Right lobe of liver (tissue), 6 donors: ENCODE results near the gene HELZ2. TPM values are rescaled to one million over a fixed set of nuclear protein-coding genes. Genes with fewer than 3 reads are reported as not detected.

Experiments
- ATAC-seq, 4 donors: fragments of 200-7000 bp; cut with Tn5 transposase; one replicate each; pipeline ENCODE4 v1.9.1; 2020; ENCODE audit warnings: mild to moderate bottlenecking in 4 of 4, moderate library complexity in 4 of 4
- DNase-seq, 3 donors: peaks; one replicate each; pipeline ENCODE4 v3.0.0-alpha.2; 2020
- H3K27ac ChIP-seq, 3 donors: fragments of 200-600 bp; one replicate each; pipeline ENCODE4 v1.8.0; 2022
- H3K27me3 ChIP-seq, 2 donors: fragments of 200-600 bp; one replicate each; pipeline ENCODE4 v1.8.0; 2022
- H3K36me3 ChIP-seq, 4 donors: fragments of 200-600 bp; sonication (generic) in 1 of 4; one replicate each; pipeline versions ENCODE4 v1.5.1 to v1.8.0; 2017 to 2022; ENCODE audit warnings: control low read depth in 1 of 4
- H3K4me1 ChIP-seq, 4 donors: fragments of 200-600 bp; sonication (generic) in 1 of 4; one replicate each; pipeline versions ENCODE4 v1.5.1 to v1.8.0; 2017 to 2022; ENCODE audit warnings: control low read depth in 1 of 4
- H3K4me3 ChIP-seq, 3 donors: fragments of 200-600 bp; one replicate each; pipeline ENCODE4 v1.8.0; 2022
- H3K9me3 ChIP-seq, 4 donors: fragments of 200-600 bp; sonication (generic) in 1 of 4; one replicate each; pipeline versions ENCODE4 v1.5.1 to v1.8.0; 2017 to 2022; ENCODE audit warnings: control low read depth in 1 of 4
- CTCF ChIP-seq, 4 donors: fragments of 200-600 bp in 3 of 4; fragments of 450-650 bp in 1 of 4; IDR thresholded peaks; one replicate each; pipeline versions ENCODE4 v1.5.1 to v1.8.0; 2016 to 2022; ENCODE audit warnings: antibody characterized with exemption in 4 of 4, mild to moderate bottlenecking in 2 of 4
- POLR2A ChIP-seq: fragments of 450-650 bp; IDR thresholded peaks from one replicate; pipeline ENCODE4 v1.6.1; 2017; ENCODE audit warnings: antibody characterized with exemption, mild to moderate bottlenecking
- WGBS: methylation state at CpG from one replicate; pipeline ENCODE4 v1.1.6; 2018; ENCODE audit warnings: low coverage, low lambda C conversion rate; ENCODE audit not compliant: insufficient coverage; ENCODE audit errors: missing lambda C conversion rate; 5-methylcytosine and 5-hydroxymethylcytosine counted together
- intact Hi-C, 2 donors: fragments of 100-400 bp; cut with DNase I; formaldehyde crosslinking; loops; one replicate each; pipeline versions ENCODE4 v1.11.2 to v1.14.1; 2022
- total RNA-seq, 6 experiments: library from RNA; depleted of rRNA in 2 of 6; stranded (reverse); fragments of >200 nt in 2 of 6; fragmentation: NEBNext Ultra II Directional in 3 of 6; extraction: Animal tissue kit (Norgen Biotek cat#: 25700) in 3 of 6; gene quantifications; one replicate each; pipeline versions ENCODE4 v1.1.0 to v1.2.4, GENCODE V29; 2016 to 2023
- donor health status: DM: no; HTN: yes; CAD: no.
- donor health status: DM: no; HTN: no; CAD: no.
- donor health status: DM: no; HTN: no; CAD: no.
- donor health status: DM: no; HTN: yes; CAD: no.
- donor health status: DM: no; HTN: yes; CAD: no.

Gene HELZ2
- total RNA-seq, 6 experiments from 2014 or later = 14.8 to 30.3 (median 24.1) TPM

- DNase-seq (no peak), ATAC-seq (no peak)
- no peaks in the 10 kb centered on the region for H3K36me3 ChIP-seq
Observed at GRCh38 chr20:63546256-63546955, 27.6 kb downstream of the HELZ2 start.

GRCh38 chr20:63545814-63546213 is 28.2 kb downstream of the HELZ2 start:
- no peaks in the 10 kb centered on the region for H3K9me3 ChIP-seq
- intact Hi-C loops = loop anchor here in 1 of 2 donors (10.0 kb wide), 1 partner anchor 429 kb away; the partner anchor contains the start of gene SAMD10
- TF ChIP-seq POLR2A = no peak
- TF ChIP-seq CTCF (IDR thresholded peaks at IDR 0.05) = no peak
- no peak for ATAC-seq
- no peak overlapping the region for H3K27ac ChIP-seq
- 0% methylated on average over 1 of the region's 6 CpGs for WGBS
- no peak overlapping the region for H3K4me3 ChIP-seq
- H3K36me3 ChIP-seq = no peaks in the 10 kb centered on the region
- DNase-seq = no peak
- no peaks in the 10 kb centered on the region for H3K27me3 ChIP-seq
- no peaks in the 10 kb centered on the region for H3K4me1 ChIP-seq

More at GRCh38 chr20:63546256-63546955, 27.6 kb downstream of the HELZ2 start:
- H3K9me3 ChIP-seq = no peaks in the 10 kb centered on the region
- no peak overlapping the region for H3K27ac ChIP-seq
- WGBS = no CpG with 5 or more reads among the region's 20 CpGs
- no peak for TF ChIP-seq POLR2A
- TF ChIP-seq CTCF (IDR thresholded peaks at IDR 0.05) = no peak
- intact Hi-C loops = loop anchor here in 1 of 2 donors (10.0 kb wide), 1 partner anchor 428 kb away; the partner anchor contains the start of gene SAMD10
- H3K27me3 ChIP-seq = no peaks in the 10 kb centered on the region
- no peak overlapping the region for H3K4me3 ChIP-seq
- no peaks in the 10 kb centered on the region for H3K4me1 ChIP-seq

GRCh38 chr20:63544958-63545516 is 29.0 kb downstream of the HELZ2 start:
- H3K36me3 ChIP-seq = no peaks in the 10 kb centered on the region
- H3K27me3 ChIP-seq = no peaks in the 10 kb centered on the region
- H3K4me3 ChIP-seq = no peak overlapping the region
- H3K27ac ChIP-seq = no peak overlapping the region
- H3K9me3 ChIP-seq = no peaks in the 10 kb centered on the region
- H3K4me1 ChIP-seq = no peaks in the 10 kb centered on the region
- WGBS = 60% methylated on average over 1 of the region's 19 CpGs
- ATAC-seq (no peak), DNase-seq (no peak)
- no peak for TF ChIP-seq POLR2A
- no peak for TF ChIP-seq CTCF (IDR thresholded peaks at IDR 0.05)
- intact Hi-C loops = loop anchor here in 1 of 2 donors (10.0 kb wide), 1 partner anchor 430 kb away; the partner anchor contains the start of gene SAMD10

- no peak for ATAC-seq
- intact Hi-C loops = loop anchor here in 1 of 2 donors (10.0 kb wide), 1 partner anchor 430 kb away; the partner anchor contains the start of gene SAMD10
- no peak overlapping the region for H3K4me3 ChIP-seq
- no peaks in the 10 kb centered on the region for H3K4me1 ChIP-seq
- no peaks in the 10 kb centered on the region for H3K9me3 ChIP-seq
- no peak for TF ChIP-seq CTCF (IDR thresholded peaks at IDR 0.05)
- TF ChIP-seq POLR2A = no peak
- WGBS = 48% methylated on average over 5 of the region's 27 CpGs
- H3K27ac ChIP-seq = no peak overlapping the region
- no peaks in the 10 kb centered on the region for H3K36me3 ChIP-seq
- DNase-seq = no peak
- H3K27me3 ChIP-seq = no peaks in the 10 kb centered on the region
Observed at GRCh38 chr20:63544241-63544957, 29.6 kb downstream of the HELZ2 start.
